ENCODE measurements around the gene TMEM95.

TMEM95 gene

GRCh38 chr17:7406235-7406825 lies 51.4 kb downstream of the TMEM95 start:
- DNase-seq, result no peak
- Mint-ChIP-seq H3K4me1 (peaks cover 42% of the 10 kb centered on the region), H3K4me3 (peak overlapping the region; percentile 94), H3K9me3 (no peaks in the 10 kb centered on the region), H3K36me3 (ENCODE audit: low read depth) (peaks cover 24% of the 10 kb centered on the region), H3K27me3 (ENCODE audit: low read depth, poor library complexity) (peaks cover 2% of the 10 kb centered on the region), H3K27ac (peak overlapping the region; percentile 37)
- no peak for TF ChIP-seq CTCF (IDR thresholded peaks at IDR 0.05)
